ENCODE data around the gene GLIS1.
A peak's percentile ranks its signal among the peaks of the same experiment; 100 is the strongest.

Gene GLIS1

GRCh38 chr1:53636621-53637171 lies 102.3 kb downstream of the GLIS1 start:
- DNase-seq (ENCODE audit: low spot score) = no peak

GRCh38 chr1:53634571-53634979 lies 104.4 kb downstream of the GLIS1 start:
- no peak for DNase-seq (ENCODE audit: low spot score)

DNA sequence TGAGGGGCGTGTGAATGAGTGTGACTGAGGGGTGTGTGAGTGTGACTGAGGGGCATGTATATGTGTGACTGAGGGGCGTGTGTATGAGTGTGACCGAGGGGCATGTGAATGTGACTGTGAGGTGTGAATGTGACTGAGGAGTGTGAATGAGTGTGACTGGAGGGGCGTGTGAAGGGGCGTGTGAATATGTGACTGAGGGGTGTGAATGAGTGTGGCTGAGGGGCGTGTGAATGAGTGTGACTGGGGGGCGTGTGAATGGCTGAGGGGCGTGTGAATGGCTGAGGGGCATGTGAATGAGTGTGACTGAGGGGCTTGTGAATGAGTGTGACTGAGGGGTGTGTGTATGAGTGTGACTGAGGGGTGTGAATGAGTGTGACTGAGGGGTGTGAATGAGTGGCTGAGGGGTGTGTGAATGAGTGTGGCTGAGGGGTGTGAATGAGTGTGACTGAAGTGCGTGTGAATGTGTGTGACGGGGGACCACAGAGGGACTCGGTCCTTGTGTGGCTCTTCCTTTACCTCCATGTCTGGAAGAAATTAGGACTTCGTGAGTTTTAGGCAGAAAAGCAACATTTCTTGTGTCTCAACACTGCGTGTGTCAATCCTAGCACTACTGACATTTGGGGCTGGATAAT lies 105.8 kb downstream of the GLIS1 start:
- DNase-seq (ENCODE audit: low spot score) = no peak

DNA sequence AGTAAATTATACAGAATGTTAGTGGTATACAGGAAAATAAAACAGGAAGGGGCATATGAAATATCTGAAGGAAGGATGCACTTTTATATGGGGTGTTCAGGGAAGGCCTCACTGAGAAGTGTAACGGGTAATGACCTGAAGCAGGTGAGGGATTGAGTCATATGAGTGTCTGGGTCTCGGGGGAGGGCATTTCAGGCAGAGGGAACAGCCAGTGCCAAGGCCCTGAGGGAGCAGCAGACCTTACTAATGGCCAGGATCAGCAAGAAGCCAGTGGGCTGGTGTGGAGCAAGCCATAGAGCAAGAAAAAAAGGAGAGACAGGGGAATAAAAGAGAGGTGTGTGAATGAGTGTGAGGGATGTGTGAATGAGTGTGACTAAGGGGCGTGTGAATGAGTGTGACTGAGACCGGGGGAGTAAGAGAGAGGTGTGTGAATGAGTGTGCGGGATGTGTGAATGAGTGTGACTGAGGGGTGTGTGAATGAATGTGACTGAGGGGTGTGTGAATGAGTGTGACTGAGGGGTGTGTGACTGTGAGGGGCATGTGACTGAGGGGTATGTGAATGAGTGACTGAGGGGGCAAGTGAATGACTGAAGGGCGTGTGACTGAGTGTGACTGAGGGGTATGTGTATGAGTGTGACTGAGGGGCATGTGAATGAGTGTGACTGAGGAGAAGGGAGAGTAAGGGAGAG lies 107.2 kb downstream of the GLIS1 start:
- DNase-seq (ENCODE audit: low spot score) = no peak

- DNase-seq (ENCODE audit: low spot score) = no peak
Observed at GRCh38 chr1:53629101-53629691, 109.8 kb downstream of the GLIS1 start.

DNA sequence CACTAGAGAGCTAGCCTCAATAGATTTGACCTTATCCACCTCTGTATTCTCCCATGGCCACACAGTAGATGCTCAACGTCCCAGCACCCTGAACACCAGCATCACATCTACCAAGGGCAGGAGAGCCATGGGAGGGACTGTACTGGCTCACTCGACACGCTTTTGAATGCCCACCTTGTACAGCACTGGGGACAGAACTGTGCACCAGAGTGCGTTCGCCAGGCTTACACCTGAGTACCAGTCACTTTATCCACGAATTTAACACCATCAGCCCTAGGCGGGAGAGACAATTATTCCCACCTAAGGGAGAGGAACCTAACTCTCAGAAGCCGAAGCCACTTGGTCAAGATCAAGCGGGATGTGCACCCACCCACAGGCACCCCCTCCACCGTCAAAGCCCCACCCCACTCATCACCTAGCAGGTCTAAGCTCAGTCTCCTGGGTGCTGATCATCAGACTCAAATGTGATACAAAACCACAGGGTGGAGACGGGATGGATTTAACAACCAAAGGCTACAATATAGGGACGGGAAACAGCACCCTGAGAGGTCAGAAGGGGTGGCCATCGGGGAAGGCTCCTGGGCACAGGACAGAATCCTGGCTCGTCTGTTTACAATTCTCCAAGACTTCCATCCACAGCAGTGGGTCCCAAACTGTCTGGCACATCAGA lies 110.5 kb downstream of the GLIS1 start:
- no peak for DNase-seq (ENCODE audit: low spot score)

- no peak for DNase-seq (ENCODE audit: low spot score)
Observed at GRCh38 chr1:53627666-53628065, 111.3 kb downstream of the GLIS1 start.

DNA sequence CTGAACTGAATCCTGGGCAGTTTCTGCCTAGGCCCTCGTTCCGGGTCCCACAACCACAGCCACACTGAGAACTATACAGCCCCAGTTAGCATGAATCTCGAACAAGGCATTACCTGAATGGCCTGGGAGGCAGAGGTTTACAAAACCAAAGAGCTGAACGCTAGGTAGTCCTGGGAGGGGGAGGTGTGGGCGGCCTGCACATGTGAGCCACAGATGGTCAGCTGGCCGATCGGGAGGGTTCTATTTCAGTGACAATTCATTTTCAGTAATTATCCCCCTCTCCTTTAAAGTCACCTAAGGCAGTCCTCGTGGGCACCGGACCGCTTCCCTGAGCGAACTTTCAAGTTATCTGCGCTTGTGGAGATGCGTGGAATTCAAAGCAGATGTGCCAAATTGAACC lies 111.9 kb downstream of the GLIS1 start:
- DNase-seq (ENCODE audit: low spot score) = no peak

DNA sequence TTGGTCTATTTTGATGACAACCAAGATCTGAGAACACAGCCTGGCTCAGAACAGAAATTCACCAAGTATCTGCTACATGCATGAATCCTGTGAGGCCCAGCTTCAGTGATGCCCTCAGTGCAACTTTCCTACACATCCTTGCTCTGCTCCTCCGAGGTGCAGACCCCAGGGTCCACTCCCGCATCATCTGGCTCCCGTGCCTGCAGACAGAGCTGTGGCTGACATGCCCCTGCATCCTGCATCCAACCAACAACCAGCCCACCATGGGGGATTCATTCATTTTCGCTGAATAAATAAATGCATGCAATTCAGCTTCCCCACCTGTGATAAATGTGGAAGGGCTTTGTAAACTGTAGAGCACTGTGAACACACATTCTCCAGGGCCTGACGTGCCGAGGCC lies 112.3 kb downstream of the GLIS1 start:
- DNase-seq (ENCODE audit: low spot score) = no peak

- no peak for DNase-seq (ENCODE audit: low spot score)
Observed at GRCh38 chr1:53625766-53626520, 113.0 kb downstream of the GLIS1 start.

DNA sequence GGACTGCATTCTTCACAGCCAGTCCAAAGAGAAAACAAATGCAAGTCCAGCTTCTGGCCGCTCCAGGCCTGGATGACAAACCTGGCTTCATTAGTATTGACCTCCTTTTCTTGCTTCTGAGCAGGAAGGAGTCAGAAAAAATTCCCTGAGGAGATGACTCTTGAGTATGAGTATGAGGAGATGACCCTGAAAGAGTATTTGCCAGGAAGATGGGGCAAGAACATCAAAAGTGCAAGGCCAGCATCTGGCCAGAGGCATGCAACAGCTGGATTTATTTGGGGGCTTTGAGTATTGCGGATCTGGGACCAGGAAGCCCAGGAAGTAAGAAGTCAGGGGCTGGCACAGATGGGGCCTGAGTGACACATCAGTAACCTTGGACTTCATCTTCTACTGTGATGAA lies 113.9 kb downstream of the GLIS1 start:
- no peak for DNase-seq (ENCODE audit: low spot score)

GRCh38 chr1:53622531-53622930 lies 116.4 kb downstream of the GLIS1 start:
- no peak for DNase-seq (ENCODE audit: low spot score)

DNA sequence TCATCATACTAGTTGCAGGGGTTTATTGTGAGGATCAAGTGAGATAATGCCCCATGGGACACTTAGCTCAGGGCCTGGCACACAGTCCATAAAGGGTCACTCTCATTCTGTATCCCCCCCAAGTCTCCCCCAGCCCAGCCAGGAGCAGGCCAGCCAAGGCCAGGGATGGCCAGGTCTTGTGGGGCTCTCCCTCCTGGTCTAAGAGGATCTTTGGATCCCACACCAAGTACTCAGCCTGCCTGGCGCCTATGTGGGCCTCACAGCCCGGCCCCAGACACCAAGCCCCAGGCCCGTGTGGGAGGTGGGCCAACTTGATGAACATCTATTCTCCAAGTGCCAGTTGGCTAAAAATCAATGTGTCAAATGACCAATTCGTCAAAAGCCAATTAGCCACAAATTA lies 117.8 kb downstream of the GLIS1 start:
- no peak for DNase-seq (ENCODE audit: low spot score)

- no peak for DNase-seq (ENCODE audit: low spot score)
Observed at GRCh38 chr1:53620061-53620855, 118.7 kb downstream of the GLIS1 start.

DNA sequence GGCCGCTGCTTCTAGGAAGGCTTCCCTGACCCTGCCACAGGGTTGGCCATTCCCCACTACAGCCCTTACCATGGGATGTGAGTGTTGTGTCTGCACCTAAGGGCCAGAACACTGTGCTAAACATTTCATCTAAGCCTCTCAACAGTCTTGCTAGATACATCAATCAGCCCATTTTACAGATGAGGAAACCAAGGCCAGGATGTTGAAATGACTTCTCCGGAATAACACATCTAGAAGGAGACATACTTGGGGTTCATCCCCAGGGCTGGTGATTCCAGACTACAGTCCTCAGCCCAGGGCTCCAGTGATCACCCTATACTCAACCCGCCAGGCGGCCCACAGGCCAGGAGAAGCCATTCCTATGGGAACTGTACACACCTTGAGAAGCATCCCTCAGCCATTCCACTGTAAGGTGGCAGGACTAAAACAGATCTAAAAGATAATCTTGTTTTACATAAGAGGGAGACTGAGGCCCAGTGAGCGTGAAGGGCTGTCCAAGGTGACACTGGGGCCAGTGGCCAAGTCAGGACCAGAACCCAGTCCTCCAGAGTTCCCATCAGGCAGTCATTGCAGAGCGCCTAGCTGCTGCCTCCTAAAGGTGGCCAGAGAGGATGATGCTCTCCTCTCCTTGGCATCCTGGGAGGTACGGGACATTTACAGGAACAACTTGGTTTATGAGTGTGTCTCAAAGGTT lies 119.5 kb downstream of the GLIS1 start:
- no peak for DNase-seq (ENCODE audit: low spot score)

- DNase-seq (ENCODE audit: low spot score) = no peak
Observed at GRCh38 chr1:53618500-53619366, 120.2 kb downstream of the GLIS1 start.

DNA sequence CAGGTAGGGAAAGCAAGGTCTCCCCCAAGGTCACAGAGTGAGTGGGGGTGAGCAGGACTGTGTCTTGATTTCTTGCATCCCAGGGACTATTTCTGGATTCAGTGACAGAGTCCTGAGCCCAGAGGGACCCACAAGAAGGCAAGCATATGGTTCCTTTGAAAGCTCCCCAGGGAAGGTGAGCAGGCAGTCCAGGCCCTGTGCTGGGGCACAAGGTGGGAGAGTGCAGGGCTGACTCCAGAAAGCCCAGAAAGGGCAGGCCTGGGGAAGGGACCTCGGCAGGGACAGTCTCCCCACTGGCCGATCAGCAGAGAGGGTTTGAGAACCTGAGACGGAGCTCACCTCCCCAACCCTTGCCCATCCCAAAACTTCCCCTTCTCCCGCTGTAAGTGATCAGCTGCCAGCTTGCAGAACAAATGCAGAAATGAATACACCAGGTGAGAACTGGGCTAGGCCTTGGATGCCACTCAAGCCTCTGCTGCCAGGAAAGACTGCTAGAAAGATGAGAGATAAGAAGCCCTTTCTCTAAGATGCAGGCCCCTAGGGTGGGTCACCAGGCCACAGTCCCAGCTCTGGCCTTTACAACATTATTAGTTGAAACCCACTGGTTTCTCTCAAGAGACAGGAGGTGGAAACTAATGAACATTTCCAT lies 121.0 kb downstream of the GLIS1 start:
- DNase-seq (ENCODE audit: low spot score) = no peak

DNA sequence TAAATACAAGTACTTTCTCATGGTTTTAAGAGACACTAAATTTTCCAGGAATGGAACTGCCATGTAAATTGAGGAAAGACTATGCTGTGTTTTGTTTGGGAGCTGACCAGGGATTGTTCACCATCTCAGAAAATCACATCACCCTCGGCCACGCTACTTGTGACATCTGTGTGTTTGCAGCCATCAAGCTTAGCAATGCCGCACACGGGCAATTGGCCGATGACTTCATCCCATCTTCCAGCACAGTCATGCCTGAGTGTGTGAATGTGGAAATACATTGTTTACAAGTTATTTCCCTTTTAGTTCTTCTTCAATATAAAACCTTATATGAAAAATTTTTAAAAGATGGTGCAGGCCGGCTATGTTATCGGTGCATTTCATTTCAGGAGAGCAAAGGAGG lies 121.6 kb downstream of the GLIS1 start:
- no peak for DNase-seq (ENCODE audit: low spot score)

- peak; percentile 30 for DNase-seq (ENCODE audit: low spot score)
Observed at GRCh38 chr1:53616927-53617326, 122.0 kb downstream of the GLIS1 start.

Data from HuH-7 (cell line).